Forelimb muscle (tissue), 1 donor: ENCODE results near the gene NAA16. TPM values are rescaled to one million over a fixed set of nuclear protein-coding genes. Genes with fewer than 3 reads are reported as not detected.
A peak's percentile ranks its signal among the peaks of the same experiment; 100 is the strongest.
"Not testable (repeated sequence)": the region's sequence is repeated elsewhere in the genome, so short reads cannot be mapped to it uniquely, and the experiment has no call there.

ENCODE experiments used
- DNase-seq: peaks from one replicate; pipeline ENCODE4 v3.0.0-alpha.2; 2013; ENCODE audit warnings: low read depth
- polyA plus RNA-seq: library from polyadenylated mRNA; unstranded; fragments of 120-200 nt; gene quantifications from one replicate; pipeline ENCODE4 v1.2.1, GENCODE V29; 2013; ENCODE audit not compliant: insufficient read length

Gene NAA16
- 22.4 TPM for polyA plus RNA-seq

DNA sequence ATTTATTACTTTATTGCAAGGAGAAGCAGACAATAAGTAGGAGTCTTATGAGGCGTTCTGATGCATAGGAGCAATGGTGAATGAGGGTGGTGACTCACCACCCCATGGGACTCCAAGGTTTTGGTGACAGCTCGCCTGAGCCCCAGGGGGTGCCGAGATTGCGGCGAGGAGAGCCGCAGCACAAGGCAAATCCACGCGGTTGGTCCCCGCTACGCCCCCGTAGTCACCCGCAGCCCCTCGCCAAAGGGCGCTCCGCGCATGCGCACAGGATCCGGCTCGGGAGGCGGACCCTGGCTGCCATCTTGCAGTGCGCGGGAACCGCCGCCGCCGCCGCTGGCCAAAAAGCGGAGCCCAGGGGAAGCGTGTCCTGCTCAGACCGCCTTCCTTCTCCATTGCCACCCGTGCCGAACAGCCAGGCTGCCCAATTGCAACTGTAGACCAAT is at the start of gene NAA16:
NAA16 (plus strand) TSS at position 305 of the 443 bp plus-strand sequence. CDS start 262 bp downstream, outside the sequence.
- DNase-seq, result peak; percentile 78

DNA sequence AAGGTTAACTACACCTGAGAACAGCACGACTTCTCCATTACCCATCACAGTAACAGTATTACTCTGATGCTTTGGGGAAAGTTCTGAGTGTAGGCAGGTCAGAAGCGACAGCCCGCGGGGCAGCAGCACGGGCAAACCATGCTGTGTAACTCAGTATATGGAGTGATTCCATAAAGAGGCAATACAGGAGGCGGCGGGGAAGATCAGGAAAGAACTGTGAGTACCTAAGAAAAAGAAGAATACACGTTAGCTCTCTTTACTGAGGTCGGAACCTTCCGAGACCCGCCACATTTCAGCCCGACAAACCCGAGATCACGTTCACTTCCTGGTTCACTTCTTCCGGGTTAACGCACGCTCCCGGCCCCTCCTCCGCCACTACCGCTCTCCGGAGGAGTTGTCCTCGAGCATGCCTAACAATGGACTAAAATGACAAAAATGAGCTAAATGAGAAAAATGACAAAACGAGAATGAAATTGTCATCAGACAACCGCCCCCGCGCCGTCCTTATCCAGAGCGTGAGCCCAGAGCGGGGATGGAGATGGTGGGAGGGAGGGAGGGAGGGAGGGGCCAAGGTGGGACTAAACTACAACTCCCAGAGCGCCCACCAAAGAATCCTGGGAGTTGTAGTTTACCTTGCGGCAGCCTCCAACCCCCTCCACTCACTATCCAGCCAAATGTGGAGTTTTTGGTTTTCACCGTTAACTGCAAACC is 47.7 kb upstream of the NAA16 start, which contains the start of gene MTRF1:
MTRF1 (minus strand) TSS at position 316 of the 711 bp plus-strand sequence. CDS start 2,669 bp downstream, outside the sequence.
- DNase-seq, result peak; percentile 67

DNA sequence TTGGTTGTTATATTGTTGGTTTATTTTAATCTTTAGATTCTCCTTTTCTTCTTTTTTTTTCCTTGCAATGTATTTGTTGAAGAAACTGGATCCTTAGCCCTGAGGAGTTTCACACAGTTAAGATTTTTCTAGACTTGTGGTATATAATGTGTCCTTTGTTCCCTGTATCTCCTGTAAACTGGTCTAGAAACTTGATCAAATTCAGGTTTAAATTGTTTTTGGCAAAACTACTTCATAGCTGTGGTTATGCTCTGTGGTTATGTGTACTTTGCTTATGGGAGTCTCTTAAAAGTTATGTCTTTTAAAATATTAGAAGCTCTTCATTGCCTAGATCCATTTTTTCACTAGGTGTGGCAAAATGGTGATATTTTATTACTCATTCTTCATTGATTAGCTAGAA is 44.0 kb upstream of the NAA16 start:
- DNase-seq, result no peak

DNA sequence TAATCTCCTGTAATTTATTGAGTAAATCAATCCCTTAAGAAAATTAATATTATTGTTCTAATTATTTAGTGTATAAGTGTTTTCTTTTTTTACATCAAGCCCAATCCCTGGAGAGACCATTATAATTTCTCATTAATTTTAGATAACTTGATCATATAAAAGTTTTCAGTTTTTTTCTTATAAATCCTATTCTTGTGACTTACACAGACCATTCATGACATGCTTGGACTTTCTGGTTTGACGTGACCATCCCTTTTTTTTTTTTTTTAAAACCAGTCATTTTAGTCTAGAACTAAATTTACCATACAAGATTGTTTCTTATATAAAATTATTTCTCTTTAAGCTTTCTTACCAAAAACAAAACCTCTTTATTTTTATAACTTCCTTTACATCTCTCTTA is 42.3 kb upstream of the NAA16 start:
- no peak for DNase-seq

DNA sequence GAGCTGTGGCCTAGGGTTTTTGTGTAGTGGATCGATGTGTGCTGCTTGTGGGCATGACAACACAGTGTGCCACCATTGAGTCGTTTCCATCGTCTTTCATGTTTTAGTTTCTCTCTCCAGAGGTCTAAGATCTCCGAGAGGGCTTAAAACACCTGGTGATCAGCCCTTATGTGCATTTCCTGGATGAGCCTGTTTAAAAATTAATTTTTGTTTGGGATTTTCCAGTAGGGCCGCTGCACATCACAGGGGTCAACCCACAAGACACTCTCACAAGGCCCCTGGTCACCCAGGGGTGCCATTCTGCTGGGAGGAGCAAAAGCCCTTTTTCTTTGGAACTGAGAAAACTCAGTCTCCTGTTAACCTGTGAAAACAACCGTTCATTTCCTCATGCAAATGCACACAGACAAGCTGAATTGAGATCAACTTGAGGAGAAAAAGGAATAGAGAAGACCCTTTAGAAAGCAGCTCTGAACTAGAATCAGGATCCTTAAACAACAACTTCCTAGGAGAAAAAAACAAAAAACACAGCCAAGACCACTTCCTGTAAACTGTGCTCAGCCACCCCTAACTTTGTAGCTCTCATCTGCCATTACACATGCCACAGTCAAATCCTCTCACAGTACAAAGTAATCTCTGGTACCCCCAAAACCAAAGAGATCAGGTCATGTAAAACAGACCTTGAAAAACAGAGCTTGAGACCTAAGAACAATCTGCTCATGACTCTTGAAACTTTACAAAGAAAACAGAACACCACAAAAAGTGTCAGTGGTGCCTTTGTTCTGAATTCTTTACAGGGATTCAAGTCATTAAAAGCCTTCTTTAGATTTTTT is 39.4 kb upstream of the NAA16 start:
- DNase-seq, result no peak

DNA sequence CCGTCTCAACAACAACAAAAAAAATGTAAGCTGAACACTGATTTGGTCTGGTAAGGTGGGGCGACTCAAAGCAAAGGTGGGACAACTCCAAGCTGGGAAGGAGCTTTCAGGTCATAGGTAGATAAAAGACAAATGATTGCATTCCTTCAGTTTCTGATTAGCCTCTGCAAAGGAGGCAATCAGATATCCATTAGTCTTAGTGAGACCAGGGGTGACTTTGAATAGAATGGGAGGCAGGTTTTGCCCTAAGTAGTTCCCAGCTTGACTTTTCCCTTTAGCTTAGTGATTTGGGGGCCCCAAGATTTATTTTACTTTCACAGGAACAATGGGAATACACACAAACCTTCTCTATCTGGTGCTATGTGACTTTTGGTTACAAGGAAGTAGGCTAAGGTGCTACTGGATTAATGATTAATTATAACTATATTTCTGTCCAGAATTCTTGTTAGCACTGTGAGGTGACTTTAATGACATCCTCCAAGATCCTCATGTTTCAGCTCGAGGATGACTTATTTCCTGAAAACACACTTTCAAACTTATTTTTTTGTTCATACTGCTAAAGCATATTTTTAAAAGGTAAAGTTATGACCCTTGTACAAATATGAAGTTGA is 37.1 kb upstream of the NAA16 start:
- DNase-seq, result no peak

DNA sequence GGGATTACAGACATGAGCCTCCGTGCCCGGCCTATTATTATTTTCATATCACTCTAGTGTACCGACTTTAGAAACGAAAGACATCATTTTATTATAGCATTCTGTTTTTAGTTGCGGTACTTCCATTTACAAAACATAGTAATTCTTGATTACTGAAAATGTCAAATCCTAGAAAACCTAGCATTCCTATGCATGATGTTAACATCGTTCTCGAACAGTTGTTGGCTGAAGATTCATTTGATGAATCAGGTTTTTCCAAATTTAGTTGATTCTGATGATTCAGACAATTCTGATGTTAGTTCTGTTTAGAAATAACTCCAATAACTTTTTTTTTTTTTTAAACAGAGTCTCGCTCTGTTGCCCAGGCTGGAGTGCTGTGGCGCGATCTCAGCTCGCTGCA is 36.2 kb upstream of the NAA16 start:
- no peak for DNase-seq

DNA sequence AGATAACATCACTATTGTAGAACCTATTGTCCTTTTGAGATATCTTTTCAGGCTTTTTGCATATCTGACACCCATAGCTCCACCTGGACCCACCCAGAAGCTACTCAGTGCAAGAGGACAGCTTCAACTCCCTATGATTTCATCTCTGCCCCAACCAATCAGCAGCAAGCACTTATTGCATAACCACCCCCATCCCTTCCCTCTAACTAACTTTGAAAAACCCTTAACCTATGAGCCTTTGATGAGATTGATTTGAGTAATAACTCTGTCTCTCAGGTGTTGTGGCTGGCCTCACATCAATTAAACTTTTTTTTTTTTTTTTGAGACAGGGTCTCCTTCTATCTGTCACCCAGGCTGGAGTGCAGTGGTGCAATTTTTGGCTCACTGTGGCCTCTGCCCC is 34.2 kb upstream of the NAA16 start:
- no peak for DNase-seq

DNA sequence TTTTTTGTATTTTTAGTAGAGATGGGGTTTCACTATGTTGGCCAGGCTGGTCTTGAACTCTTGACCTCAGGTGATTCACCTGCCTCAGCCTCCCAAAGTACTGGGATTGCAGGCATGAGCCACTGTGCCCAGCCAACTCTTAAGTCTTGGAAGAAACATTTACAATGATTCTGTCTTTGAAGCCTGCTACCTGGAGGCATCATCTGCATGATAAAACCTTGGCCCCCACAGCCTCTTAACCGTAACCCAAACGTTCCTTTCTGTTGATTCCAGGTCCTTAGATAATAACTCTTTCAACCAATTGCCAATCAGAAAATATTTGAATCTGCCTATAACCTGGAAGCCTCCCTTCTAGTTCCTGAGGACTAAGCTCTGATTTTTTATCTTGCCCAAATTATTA is 31.9 kb upstream of the NAA16 start:
- not testable (repeated sequence) for DNase-seq

DNA sequence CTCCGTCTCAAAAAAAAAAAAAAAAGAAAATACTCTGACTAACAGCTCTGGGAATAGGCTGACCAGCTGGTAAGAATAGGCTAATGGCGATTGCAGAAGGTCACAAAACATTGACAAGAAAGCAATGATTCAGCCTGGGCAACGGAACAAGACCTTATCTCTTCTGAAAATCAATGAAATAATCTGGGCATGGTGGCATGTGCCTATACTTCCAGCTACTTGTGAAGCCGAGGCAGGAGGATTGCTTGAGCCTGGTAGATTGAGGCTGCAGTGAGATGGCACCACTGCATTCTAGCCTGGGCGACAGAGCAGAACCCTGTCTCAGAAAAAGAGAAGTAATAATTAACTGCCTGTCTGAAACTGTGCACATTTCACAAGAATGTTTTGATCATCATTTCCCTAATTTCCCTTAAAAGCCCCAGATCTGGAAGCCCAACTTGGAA is 28.9 kb upstream of the NAA16 start:
- no peak for DNase-seq

DNA sequence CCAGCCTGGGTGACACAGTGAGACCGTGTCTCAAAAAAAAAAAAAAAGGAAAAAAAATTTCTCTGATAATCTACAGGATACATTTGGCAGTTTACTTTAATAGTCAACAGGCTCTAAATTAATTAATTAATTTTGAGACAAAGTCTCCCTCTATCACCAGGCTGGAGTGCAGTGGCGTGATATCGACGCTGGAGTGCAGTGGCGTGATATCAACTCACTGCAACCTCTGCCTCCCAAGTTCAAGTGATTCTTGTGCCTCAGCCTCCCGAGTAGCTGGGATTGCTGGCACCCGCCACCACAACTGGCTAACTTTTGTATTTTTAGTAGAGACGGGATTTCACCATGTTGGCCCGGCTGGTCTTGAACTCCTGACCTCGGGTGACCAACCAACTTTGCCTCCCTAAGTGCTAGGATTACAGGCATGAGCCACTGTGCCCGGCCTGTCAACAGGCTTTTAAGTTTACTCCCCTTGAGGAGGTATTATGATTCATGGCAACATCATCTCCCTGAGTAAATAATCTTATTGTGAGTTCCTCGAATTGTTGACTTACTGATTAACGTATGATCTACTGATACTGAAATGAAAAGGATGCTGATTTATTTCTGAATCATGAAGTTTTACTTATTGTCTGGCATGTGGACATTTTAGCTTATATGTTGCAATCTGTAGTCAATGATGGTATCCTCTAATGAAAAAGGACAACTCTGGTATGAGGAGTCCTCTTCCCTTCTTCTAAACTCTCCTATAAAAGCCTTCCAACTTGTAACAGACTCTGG is 26.4 kb upstream of the NAA16 start:
- no peak for DNase-seq

DNA sequence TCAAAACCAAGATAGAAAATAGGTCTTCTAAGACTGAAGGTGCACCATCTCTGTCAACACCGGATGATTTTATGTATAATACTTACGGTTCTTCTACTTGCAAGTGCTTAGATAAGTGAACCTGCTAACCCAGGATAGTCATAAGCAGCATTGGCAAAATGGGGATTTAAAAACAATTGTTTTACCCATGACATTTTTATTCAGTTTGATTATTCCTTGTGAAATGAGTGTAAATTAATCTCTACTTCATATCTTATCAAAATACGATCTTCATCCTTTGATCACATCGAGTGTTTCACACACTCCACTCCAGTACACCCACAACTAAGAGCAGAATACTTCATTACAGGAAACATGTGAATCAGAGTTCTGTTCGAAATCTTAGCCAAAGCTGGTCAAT is 24.7 kb upstream of the NAA16 start:
- DNase-seq, result no peak

DNA sequence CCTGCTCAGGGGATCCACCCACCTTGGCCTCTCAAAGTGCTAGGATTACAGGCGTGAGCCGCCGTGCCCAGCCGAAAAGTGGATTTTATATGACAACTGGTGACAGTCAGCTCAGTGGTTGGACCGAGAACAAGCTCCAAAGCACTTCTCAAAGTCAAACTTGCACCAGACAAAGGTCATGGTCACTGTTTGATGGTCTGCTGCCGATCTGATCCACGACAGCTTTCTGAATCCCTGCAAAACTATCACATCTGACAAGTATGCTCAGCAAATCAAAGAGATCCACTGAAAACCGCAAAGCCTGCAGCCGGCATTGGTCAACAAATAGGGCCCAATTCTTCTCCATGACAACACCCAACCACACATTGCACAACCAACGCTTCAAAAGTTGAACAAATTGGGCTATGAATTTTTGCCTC is 21.6 kb upstream of the NAA16 start:
- DNase-seq, result no peak

DNA sequence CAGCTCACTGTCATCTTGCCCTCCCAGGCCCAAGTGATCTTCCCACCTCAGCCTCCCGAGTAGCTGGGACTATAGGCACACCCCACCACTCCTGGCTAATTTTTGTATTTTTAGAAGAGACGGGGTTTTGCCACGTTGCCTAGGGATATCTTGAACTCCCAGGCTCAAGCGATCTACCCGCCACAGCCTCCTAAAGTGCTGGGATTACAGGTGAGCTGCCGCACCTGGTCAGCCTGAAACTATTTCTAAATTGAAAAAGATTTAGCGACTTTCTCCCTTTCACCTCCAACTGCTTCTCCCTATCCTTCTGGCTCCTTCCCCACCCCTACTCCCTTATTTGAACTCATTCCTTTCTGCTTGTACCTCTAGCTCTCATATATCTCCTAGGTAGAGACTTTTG is 19.8 kb upstream of the NAA16 start:
- no peak for DNase-seq

DNA sequence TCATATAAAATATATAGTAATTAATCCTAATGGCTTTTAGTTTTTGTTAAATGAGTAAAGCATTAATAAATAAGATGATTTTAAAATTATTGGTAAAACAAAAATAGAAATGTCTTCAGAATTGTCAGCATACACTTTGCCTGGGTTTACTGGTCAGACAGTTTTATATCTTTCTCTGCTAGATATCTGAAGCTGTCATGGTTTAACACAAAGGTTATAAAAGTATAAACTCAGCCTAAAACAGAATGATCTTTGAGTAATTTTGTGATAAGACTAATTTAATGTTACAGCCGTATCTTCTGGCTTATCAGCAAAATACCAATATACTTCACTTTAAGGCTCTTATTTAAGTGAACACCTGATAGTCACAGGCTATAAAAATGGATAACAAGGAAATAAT is 17.8 kb upstream of the NAA16 start:
- DNase-seq, result no peak

DNA sequence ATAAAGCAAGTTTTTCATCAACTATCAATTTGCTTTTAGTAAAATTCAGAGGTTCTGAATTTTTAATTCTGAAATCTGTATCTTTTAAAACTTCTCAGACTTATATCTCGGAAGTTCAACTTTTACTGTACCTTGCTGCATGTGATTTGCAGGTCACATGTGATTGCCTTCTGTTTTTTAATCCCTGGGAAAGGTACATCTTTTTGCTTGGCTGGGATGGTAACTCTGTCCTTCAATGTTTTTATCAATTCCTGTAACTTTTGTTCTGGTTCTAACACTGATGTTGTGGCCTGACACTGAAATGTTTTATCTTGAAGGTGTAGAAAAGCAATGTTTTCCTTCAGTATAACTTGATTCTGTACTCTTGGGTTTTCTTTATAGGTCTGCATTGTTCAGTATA is 16.2 kb upstream of the NAA16 start:
- DNase-seq, result no peak

DNA sequence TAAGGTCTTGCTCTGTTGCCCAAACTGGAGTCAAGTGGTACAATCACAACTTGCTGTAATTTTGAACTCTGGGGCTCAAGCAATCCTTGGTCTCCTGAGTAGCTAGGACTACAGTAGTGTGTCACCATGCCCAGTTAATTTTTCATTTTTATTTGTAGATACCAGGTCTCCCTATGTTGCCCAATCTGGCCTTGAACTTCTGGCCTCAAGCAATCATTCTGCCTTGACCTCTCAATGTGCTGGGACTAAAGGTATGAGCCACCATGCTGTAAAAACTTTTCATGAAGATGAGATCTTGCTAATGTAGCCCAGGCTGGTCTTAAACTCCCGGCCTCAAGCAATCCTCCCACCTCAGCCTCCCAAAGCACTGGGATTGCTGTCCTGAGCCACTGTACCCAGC is 15.1 kb upstream of the NAA16 start:
- no peak for DNase-seq

DNA sequence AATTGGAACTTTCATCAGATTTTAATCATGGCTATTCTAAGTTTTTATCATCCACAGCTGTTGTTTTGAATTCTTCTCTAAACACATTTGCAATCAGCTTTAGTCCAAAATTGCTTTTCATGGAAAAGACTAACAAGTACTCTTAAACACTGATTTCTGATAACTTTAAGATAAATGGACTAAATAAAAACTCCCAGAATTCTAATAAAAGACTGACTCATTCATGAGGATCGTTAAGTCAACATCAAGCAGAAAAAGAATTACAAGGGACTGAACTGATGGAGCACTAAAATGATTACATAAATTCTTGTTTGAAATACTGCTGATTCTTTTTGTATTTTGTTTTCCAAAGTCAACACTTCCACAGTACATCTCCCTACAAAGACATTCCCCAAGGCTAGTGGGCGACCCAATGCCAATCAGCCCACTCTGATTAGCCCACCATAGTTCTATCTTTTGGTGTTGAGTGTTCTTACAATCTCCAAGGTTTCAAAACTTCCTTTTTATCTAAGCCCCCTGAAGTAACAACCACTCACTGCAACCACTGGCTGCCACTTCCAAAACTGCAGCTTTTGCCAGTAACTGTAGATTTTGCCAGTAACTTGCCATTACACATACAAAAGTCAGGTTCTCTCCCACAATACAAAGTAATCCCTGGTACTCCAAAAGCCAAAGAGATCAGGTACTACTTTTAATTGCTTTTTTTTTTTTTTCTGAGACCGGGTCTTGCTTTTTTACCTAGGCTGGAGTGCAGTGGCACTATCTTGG is 14.0 kb upstream of the NAA16 start:
- no peak for DNase-seq

DNA sequence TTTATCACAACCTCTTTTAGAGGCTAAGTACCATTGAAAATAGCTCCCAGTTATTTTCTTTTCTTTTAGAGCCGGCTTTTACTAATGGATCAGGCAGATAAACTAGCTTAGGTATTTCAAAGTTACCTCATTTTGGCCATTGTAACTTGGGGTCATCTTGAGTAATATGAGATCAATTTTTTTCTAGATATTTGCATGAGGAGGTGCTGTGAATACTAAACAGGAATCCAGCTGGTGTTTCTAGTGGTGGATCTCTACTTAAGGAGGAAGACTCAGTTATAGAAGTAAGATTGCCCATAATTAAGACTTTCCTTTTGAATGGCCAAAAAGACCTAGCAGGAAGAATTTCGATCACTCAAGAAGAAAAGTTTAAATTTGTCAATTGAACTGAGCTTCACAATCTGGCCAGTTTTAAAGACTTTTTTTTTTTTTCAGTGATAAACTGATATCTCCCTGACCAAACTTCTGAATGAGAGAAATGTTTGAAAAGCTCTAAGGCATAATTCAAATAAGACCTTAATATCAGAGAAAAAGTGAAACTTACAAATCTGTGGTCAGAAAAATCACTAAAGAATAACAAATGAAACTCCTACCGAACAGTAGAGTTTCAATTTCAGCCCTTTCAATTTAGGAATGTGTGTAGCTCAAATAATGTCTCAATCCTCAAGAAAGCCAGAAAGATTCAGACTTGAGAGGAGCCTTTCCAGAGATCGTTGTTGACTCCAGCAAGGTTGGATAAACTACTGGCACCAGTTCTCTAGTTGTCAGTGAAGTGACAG is 11.6 kb upstream of the NAA16 start:
- DNase-seq, result no peak

DNA sequence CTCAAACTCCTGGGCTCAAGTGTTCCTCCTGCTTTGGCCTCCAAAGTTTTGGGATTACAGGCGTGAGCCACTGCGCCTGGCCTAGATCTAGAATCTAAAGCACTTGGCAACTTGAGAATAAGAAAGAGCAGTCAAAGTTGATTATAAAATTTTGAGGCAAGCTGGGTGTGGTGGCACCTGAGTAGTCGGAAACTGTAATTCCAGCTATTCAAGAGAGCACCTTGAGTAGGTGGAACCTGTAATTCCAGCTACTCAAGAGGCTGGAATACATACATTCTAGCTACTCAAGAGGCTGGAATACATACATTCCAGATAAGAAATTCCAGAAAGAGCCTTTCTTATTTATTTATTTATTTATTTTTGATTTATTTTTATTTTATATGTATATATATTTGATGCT is 8.3 kb upstream of the NAA16 start:
- DNase-seq, result no peak
